HG03520 (cell line): ENCODE results near the gene TEKT1.

Source experiments
- ATAC-seq: cut with Tn5 transposase; IDR thresholded peaks from one replicate; pipeline ENCODE4 v1.9.1; 2021; ENCODE audit warnings: mild to moderate bottlenecking, moderate library complexity; ENCODE audit not compliant: unreplicated experiment

TEKT1 gene

DNA sequence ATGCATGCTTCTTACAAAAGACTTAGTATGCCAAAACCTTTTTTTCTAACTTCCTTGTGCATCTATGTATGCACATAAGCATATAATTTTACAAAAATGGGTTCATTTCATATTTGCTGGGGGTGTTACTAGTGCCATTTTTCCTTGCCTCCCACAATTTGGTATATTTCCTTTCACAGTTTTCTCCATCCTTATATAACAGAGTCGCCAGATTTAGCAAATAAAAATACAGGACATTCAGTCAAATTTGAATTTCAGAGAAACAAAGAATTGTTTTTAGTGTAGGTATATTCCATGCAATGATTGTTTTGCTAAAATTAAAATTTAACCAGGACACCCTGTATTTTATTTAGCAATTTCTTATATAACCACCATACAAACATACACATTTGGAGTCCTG is 59.5 kb downstream of the TEKT1 start:
- no peak for ATAC-seq

DNA sequence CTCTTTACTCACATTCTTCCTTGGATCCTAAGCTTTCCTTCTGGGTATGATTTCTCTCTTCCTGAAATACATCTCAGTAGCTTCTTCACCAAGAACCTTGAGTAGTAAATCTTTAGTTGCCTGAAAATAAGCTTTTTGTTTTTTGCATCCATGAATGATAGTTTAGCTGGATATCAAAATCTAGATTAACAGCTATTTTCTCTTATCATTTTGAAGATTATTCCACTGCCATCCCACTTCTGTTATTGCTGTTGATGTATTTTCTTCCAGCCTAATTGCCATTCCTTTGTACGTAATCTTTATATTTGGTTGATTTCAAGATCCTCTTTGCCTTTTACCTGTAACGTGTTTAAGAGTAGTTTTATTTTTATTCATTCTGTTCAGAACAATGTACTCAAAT is 63.1 kb downstream of the TEKT1 start:
- ATAC-seq, result no peak

GRCh38 chr17:6761779-6762178 is 69.8 kb downstream of the TEKT1 start:
- ATAC-seq, result no peak

DNA sequence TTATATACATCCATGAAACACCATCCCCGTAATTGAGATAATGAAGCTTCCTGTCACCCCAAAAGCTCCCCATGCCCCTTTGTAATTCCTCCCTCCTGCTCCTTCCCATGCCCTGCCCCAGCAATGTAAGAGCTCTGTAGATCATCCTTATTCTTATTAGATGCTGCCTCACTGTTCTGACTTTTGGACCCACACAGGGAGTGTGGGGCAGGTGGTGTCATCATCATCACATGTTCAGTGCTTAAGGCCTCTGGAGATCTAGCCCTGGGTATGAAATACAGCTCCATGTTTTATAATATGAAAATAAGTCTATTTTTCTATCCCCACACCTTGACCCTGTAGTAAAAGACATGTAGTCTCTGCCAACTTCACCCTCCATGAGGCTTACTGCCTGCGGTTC is 73.8 kb downstream of the TEKT1 start:
- ATAC-seq, result no peak

DNA sequence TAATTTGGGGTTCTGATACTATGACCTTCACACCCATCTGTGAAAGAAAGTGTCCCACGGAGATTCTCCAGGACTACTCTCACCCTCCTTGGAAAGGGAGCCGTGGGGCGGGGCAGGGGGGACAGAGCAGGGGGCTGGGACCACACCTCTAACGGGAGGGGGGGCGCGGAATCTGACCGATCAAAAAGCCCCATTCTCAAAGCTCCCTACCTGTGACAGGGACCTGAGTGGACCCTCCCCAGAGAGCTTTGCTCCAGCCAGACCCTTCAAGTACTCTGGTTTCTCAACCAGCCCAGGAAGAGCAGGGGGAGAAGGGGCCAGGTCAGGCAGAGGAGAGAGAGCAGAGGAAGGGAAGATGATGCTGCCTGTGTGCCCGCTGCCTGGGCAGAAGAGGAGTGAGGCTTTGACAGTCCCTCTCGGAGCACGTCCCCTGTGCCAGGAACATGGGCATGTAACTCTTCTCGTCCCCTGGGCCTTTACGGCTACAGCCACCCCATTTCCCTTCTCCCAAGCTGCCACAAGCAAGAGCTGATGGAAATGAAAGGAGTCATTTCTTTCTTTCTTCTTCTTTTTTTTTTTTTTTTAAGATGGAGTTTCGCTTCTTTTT is 75.0 kb downstream of the TEKT1 start:
- ATAC-seq, result no peak

DNA sequence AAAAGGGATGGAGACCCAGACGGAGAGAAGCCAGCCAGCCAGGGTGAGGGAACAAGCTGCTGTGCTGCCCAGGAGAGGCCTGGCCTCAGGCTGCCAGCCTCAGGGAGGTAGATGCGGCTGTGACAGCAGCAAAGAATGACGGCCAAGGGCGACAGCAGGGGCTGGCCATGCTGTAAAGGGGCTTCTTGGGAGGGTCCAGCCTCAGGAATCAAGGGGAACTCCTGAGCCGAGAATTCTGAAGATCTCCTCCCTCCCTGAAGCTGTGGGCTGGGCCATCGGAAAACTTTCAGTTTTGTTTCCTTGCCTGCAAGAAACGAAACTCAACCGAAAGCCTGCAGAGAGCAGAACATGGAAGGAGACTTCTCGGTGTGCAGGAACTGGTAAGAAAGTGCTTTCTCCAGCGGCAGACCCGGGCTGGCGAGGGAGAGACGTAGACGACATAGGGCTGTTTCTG is 75.8 kb downstream of the TEKT1 start, which contains the start of gene XAF1:
TSS of gene XAF1 (plus strand) at position 316 of the 454 bp plus-strand sequence. CDS start at position 349, 33 bp downstream.
- ATAC-seq, result no peak

DNA sequence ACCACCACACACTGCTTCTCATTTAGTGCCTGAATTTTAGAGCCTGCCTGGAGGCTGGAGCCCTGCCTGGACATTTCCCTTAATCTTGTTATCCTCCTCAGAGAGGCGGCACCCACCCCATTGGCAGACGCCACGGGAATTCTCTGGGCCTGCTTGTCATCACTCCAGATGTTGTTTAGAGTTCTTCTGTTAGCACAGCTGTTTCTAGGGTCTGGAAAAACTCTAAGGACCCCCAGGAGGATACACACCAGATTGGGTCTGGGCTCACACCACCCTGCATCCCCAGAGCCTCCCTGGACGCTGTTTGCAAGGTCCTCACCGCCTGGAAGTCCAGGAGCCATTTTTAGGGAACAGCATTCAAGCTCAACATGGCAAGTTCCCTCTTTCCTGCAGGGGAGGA is 76.2 kb downstream of the TEKT1 start:
- ATAC-seq, result no peak

DNA sequence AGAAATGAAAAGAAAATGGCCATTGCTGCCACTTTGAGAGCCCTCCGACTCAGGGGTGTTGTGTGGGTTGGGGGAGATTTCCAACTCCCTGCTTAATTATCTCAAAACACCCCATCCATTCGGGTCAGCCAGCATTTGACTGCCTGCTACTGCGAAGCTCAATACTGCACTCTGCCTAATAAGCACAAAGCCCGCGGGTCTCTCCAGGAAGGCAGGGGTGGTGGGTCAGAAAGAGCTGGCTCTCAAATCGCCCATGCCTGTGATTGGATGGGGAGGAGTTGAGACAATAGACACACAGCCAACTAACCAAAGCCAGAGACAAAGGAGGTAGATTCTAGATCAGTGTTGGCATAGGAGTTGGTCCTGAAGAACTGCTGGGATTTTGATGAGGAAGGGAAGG is 78.0 kb downstream of the TEKT1 start:
- no peak for ATAC-seq

DNA sequence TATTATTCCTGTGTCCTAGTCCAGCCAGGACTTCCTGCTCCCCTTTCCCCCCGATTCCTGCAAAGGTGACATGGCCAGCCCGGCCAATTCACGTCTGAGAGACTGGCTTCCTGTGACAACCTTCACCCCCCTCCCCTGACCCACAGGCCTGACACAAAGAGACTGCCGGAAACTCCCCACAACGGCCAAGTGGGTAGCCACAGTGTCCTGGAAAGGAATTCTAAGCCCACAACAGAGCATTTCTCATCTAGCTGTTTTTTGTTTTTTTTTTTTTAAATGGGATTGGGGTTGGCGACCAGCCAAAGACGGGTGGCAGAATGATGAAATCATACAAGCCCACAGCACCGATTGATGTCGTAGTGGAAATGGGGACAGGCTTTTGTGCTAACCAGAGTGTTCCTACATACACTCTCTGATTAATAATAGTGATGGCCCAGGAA is 78.5 kb downstream of the TEKT1 start:
- no peak for ATAC-seq

DNA sequence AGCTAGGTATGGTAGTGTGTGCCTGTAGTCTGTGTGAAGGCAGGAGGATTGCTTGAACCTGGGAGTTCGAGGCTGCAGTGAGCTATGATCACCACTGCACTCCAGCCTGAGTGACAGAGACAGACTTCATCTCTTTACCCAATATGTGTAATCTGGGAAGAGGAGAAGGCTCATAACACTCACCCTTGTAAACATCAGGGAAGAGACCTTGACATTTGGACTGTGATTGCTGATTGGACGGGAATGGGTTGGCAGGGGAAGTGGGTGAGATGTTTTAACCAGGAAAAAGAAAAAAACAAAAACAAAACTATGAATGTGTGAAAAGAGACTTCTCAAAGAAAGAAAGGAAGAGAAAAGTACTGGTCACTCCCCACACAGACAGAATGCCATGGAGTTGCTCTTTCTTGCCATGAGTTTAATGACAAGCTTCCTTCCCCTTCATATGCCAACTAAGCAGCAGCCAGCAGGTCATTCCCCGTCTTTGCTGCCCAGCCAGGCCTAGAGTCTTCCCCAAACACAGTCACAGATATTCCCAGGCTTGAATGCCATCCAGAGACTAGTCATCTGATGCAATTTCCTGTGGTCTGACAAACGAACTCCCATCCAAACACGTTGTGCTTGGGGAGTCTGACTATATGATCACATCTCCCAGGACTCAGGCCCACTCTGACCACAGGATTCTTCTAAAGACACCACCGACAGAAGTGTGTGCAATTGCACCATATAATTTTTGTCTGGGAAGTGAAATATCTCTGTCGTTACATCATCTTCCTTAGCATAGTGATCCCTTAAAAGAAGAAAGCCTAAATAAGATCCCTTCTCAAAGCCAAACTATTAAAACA is 79.2 kb downstream of the TEKT1 start:
- no peak for ATAC-seq

DNA sequence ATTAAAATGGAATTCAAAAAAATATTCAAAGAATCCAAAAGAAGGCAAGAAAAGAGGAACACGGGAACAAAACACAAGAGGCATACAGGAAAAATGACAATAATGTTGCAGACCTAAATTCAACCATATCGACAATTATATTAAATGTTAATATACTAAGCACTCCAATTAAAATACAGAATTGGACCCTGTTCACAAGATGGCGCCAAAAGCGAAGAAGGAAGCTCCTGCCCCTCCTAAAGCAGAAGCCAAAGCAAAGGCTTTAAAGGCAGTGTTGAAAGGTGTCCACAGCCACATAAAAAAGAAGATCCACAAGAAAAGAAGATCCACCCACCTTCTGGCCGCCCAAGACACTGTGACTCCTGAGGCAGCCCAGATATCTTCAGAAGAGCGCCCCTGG is 82.0 kb downstream of the TEKT1 start:
- no peak for ATAC-seq

DNA sequence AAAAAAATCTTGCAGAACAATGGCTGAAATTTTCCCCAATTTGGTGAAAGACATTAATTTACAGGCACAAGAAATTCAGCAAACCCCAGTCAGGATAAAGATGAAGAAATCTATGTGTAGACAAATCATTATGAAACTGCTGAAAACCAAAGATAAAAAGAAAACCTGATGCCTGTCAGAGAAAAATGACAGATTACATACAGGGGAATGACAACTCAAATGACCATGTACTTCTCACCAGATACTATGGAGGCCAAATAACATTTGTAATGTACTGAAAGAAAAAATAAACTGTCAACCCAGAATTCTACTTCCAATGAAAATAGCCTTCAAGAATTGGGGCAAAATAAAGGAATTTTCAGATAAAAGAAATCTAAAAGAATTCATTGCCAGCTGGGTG is 82.9 kb downstream of the TEKT1 start:
- ATAC-seq, result no peak
